Metanephros (tissue), 1 donor: ENCODE measurements around the gene PLEKHG1. TPM values are rescaled to one million over a fixed set of nuclear protein-coding genes. Genes with fewer than 3 reads are reported as not detected.

ENCODE experiments used
- total RNA-seq: library from RNA; depleted of rRNA; stranded (reverse); fragments of >200 nt; gene quantifications from one replicate; pipeline ENCODE4 v1.2.3, GENCODE V29; 2014

PLEKHG1 gene
- total RNA-seq, result 47.4 TPM

DNA sequence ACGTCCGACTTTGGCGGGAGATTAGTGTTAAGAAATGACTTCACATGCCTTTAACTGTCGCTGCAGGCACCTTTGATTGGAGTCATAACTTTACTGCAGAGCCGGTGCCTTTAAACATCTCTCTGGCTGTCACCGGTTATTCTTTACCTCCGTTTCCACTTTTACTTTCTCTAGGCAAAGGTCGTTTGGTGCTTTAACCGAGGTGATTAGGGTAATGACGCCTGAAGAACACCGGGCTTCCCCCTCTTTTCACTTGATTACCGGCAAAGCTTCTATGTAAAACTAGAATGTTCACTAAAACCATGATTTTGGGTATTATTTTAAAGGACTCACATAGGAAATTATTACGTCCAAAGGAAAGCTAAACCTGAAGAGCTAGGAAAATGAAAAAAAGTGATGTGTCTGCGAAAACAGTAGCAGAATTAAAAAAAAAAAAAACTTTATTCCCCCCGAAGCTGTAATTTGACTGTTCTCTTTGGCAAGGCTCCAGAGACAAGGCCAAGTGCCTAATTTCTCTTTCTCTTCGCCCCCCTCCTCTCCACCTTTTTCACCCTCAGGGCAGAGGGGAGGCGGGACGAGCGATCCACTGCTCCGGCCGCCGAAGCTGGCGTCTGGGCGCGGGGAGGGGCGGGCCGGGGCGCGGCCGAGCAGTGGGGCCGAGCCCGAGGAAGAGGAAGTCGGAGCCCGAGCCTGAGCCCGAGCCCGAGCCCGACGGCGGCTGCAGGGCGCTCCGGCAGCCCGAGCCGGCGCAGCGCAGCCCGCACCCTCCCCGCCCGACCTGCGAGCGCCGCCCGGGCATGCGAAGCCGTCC is at the start of gene PLEKHG1:
TSS of gene PLEKHG1 (plus strand) at position 687 of the 811 bp plus-strand sequence. CDS start 133,797 bp downstream, outside the sequence.

Other genes with a start within 250 kb of the PLEKHG1 start
- gene IYD, start 230.9 kb upstream of the PLEKHG1 start, total RNA-seq, result 1.3 TPM